Right atrium auricular region (tissue), 2 donors: ENCODE data around the gene LOXL1. TPM values are rescaled to one million over a fixed set of nuclear protein-coding genes. Genes with fewer than 3 reads are reported as not detected.
A peak's percentile ranks its signal among the peaks of the same experiment; 100 is the strongest.

Source experiments
- DNase-seq: peaks from one replicate; pipeline ENCODE4 v3.0.0-alpha.2; 2019; ENCODE audit warnings: low spot score
- H3K27ac ChIP-seq, 2 donors: fragments of 200-600 bp; sonication (generic); 1 replicate in 1 of 2; 2 replicates in 1 of 2; pipeline ENCODE4 v1.5.1; 2016 to 2019
- H3K27me3 ChIP-seq, 2 donors: fragments of 200-600 bp; sonication (generic); one replicate each; pipeline versions ENCODE4 v1.5.1 to v1.6.0; 2017 to 2019
- H3K36me3 ChIP-seq: fragments of 200-600 bp; sonication (generic); one replicate; pipeline ENCODE4 v1.5.1; 2016
- H3K4me1 ChIP-seq, 2 donors: fragments of 200-600 bp; sonication (generic); one replicate each; pipeline versions ENCODE4 v1.5.1 to v1.6.0; 2017 to 2019
- H3K4me3 ChIP-seq, 2 donors: fragments of 200-600 bp; sonication (generic); 1 replicate in 1 of 2; 2 replicates in 1 of 2; pipeline ENCODE4 v1.5.1; 2017 to 2019; ENCODE audit warnings: mild to moderate bottlenecking in 1 of 2, moderate library complexity in 1 of 2
- H3K9me3 ChIP-seq, 2 donors: fragments of 200-600 bp; sonication (generic); one replicate each; pipeline ENCODE4 v1.5.1; 2019
- total RNA-seq, 2 donors: library from RNA; depleted of rRNA; stranded (reverse); fragments of >200 nt; gene quantifications; one replicate each; pipeline ENCODE4 v1.1.0, GENCODE V29; 2016
- TF ChIP-seq, protein P1 (sequence below), 2 donors: fragments of 200-600 bp; sonication (generic); IDR thresholded peaks; one replicate each; pipeline ENCODE4 v1.5.1; 2019; ENCODE audit warnings: antibody characterized with exemption in 2 of 2

The LOXL1 gene
- total RNA-seq, 2 donors from 2014 or later: 22.2 to 59.0 TPM

DNA sequence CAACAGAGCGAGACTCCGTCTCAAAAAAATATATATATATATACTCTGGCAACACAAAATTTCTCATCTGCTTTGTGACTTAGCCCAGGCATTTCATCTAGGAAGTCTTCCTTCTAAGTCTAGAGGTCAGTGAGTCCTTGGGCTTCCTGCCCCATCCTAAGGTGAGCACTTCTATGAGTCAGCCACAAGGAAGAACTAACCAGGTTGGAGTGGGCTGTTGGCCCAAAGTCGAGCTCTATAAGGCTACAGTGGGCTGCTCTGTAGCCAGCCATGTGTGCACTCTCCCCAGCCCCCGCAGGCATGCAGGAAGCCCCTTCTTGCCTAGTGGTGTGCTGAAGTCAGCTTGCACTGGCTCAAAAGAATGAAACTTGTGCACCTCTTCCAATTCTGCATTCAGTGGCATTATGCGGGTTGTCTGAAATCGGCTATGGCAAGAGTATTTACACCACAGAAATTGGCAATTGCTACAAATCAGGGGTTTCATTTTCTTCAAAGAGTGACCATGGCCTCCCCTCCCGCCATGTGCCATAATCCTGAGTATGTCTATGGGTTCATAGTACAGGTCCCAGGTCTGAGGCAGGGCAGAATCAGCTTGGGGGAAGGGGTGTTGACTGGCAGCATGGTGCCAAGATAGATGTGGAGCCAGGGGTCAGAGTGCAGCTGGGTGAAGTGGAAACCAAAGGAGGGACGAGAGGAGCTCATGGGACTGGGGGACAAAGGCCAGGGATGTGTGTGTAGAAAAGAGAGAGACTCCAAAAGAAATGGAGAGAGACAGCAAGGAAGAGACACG lies 22.0 kb upstream of the LOXL1 start:
- Histone ChIP-seq H3K27me3 (no peaks in the 10 kb centered on the region), H3K9me3 (peaks cover 0 to 5% of the 10 kb centered on the region in 2 donors), H3K36me3 (no peaks in the 10 kb centered on the region), H3K4me1 (peaks cover 0 to 3% of the 10 kb centered on the region in 2 donors), H3K27ac (no peak overlapping the region), H3K4me3 (no peak overlapping the region)
- TF ChIP-seq, protein P1, sequence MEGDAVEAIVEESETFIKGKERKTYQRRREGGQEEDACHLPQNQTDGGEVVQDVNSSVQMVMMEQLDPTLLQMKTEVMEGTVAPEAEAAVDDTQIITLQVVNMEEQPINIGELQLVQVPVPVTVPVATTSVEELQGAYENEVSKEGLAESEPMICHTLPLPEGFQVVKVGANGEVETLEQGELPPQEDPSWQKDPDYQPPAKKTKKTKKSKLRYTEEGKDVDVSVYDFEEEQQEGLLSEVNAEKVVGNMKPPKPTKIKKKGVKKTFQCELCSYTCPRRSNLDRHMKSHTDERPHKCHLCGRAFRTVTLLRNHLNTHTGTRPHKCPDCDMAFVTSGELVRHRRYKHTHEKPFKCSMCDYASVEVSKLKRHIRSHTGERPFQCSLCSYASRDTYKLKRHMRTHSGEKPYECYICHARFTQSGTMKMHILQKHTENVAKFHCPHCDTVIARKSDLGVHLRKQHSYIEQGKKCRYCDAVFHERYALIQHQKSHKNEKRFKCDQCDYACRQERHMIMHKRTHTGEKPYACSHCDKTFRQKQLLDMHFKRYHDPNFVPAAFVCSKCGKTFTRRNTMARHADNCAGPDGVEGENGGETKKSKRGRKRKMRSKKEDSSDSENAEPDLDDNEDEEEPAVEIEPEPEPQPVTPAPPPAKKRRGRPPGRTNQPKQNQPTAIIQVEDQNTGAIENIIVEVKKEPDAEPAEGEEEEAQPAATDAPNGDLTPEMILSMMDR (IDR thresholded peaks at IDR 0.05): no peak
- DNase-seq: no peak

DNA sequence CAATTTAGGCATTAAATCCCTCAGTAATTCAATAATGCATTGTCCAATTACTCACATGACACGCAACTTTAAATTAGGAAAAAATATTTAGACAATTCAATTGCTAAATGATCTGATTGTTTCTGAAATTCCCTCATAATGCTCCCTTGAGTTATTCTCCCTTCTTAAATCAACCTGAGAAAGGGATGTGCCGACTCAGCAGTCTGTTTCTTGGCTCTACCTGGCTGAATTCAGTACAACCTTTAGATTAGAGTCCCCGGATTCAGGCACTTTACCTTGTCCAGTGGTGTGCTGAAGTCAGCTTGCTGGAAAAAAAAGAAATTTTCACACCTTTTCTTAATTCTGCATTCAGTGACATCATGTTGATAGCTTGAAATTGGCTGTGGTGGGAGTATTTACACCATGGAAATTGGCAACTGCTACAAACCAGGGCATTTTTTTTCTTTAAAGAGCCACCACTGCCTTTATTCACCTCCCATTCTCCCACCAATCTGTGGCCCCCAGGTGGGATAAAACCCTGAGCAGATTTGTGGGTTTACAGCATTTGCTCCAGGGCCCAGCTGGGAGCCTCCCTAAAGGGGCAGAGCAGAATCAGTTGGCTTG lies 20.9 kb upstream of the LOXL1 start:
- no peak overlapping the region for H3K4me3 ChIP-seq
- DNase-seq: no peak
- peaks cover 0 to 3% of the 10 kb centered on the region in 2 donors for H3K4me1 ChIP-seq
- H3K9me3 ChIP-seq: peaks cover 0 to 5% of the 10 kb centered on the region in 2 donors
- H3K27me3 ChIP-seq: no peaks in the 10 kb centered on the region
- H3K27ac ChIP-seq: no peak overlapping the region
- no peaks in the 10 kb centered on the region for H3K36me3 ChIP-seq
- TF ChIP-seq, protein P1 (IDR thresholded peaks at IDR 0.05): no peak

DNA sequence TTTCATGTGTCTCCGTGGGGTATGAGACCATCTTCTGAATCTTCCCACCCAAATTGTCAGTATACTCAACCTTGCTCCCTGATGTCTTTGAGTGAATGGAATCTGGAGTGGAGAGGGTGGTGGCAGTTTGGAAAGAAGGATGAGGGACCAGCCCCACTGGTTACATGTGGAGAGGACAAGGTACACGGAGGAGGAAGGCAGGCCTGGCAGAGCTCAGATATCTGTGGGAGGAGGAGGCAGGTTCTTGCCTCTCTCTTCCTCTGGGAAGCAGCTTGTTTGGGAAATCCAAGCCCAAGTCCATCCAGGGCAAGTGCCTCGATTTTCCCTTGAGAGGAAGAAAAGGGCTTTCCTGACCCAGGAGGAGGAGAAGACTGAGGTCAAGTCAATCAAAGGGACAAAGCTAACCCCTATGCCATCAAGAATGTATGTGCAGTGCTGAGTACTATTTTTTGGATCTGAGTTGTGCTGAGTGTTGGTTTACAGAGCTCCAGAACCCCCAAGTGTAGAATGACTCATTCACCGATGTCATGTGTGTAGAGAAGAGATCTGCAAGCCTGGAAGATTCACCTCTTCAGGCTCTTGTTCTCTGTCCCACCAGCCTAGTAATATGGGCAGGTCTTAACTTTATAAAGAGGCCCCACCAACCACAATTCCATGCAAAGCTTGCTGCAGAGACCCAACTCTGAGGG lies 19.8 kb upstream of the LOXL1 start:
- H3K27me3 ChIP-seq: no peaks in the 10 kb centered on the region
- H3K36me3 ChIP-seq: no peaks in the 10 kb centered on the region
- H3K27ac ChIP-seq: no peak overlapping the region
- no peak for DNase-seq
- H3K4me1 ChIP-seq: peaks cover 0 to 3% of the 10 kb centered on the region in 2 donors
- H3K9me3 ChIP-seq: peaks cover 0 to 5% of the 10 kb centered on the region in 2 donors
- H3K4me3 ChIP-seq: no peak overlapping the region
- TF ChIP-seq, protein P1 (IDR thresholded peaks at IDR 0.05): no peak

DNA sequence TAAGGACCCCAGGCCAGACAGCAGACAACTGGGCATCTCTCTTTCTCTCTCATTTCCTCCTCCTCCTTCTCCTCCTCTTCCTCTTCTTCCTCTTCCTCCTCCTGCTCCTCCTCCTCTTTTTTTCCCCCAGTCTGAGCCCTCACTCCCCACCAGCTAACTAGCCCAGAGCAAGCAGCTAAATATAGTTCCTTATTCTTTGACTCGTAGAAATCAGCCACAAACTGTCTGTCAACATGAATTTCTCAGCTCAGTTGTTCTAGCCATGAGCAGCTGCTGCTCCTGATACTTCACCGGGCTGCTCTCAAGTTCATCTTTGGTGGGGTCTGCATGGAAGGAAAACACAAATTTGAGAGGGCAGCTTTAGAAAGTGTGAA lies 19.2 kb upstream of the LOXL1 start:
- TF ChIP-seq, protein P1 (IDR thresholded peaks at IDR 0.05): no peak
- Histone ChIP-seq H3K27ac (no peak overlapping the region), H3K4me1 (peaks cover 0 to 3% of the 10 kb centered on the region in 2 donors), H3K9me3 (peaks cover 0 to 5% of the 10 kb centered on the region in 2 donors), H3K27me3 (no peaks in the 10 kb centered on the region), H3K4me3 (no peak overlapping the region), H3K36me3 (no peaks in the 10 kb centered on the region)
- no peak for DNase-seq

DNA sequence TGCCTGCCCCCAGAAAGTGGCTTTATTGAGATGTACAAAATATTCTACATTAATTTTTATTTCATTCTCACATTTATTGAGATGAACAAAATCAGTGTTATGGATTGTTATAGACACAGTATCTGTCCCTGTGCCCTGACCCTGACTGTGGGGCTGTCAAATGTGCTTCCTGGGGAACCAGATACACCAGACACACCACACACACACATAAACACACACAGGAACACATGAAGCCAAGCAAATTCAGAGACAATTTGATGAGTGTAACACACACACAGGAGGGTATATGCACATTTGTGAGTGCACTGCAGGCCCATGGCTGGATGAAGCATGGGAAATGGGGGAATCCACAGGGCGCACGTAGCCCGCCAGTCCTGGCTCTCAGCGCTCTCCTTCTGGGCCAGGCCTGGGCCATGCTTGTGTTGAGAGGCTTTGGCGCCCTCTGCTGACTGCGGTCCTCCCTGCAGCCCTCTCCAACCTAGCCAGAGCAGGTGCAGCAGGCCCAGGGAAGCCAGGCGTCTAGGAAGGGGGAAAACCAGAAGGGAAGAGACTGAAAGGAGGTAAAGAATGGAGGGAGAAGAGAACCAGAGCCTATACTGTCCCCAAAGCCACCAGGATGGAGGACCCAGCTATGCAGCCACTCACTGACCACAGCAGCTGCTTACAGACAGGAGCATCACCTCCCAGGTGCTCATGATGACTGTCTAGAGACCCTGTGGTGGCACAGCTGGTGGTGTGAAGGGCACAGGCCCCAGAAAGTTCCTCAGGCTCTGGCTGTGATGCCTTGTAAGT lies 18.0 kb upstream of the LOXL1 start:
- H3K4me3 ChIP-seq: no peak overlapping the region
- no peaks in the 10 kb centered on the region for H3K36me3 ChIP-seq
- H3K27ac ChIP-seq: no peak overlapping the region
- H3K4me1 ChIP-seq: peaks cover 0 to 3% of the 10 kb centered on the region in 2 donors
- no peaks in the 10 kb centered on the region for H3K27me3 ChIP-seq
- H3K9me3 ChIP-seq: peaks cover 0 to 5% of the 10 kb centered on the region in 2 donors
- TF ChIP-seq, protein P1 (IDR thresholded peaks at IDR 0.05): peak; percentile 67 to 96
- peak; percentile 84 for DNase-seq
